ENCODE results near the gene ELMO1. TPM values are rescaled to one million over a fixed set of nuclear protein-coding genes. Genes with fewer than 3 reads are reported as not detected.

Gene ELMO1
- total RNA-seq, 1 experiment from 2014 or later: 1.1 TPM

- DNase-seq (ENCODE audit: low read depth, low spot score) (no peak), ATAC-seq (no peak)
- intact Hi-C loops (cut with micrococcal nuclease): no loop called here
- no peaks in the 10 kb centered on the region for H3K79me2 ChIP-seq (ENCODE audit: insufficient read depth, low read length)
- ChIA-PET CTCF (no interaction called here), RAD21 (ENCODE audit: low non-redundant PET in 1 of 2, low total read pairs in 2 of 2, uncharacterized antibody in 2 of 2, unreplicated experiment in 2 of 2) (no interaction called here), POLR2A (no interaction called here)
- H3K4me2 ChIP-seq (ENCODE audit: low read length): no peak overlapping the region
- no peaks in the 10 kb centered on the region for H3K9me3 ChIP-seq (ENCODE audit: control insufficient read depth in 1 of 2, insufficient read depth in 1 of 2, low read depth in 1 of 2, low read length in 2 of 2)
- no peak overlapping the region for H2AFZ ChIP-seq (ENCODE audit: low read depth, low read length, poor library complexity, severe bottlenecking)
- TF ChIP-seq POLR2A (IDR thresholded peaks at IDR 0.05; ENCODE audit: borderline replicate concordance, extremely low read depth, insufficient read depth, insufficient read length): no peak
- TF ChIP-seq, protein P1, sequence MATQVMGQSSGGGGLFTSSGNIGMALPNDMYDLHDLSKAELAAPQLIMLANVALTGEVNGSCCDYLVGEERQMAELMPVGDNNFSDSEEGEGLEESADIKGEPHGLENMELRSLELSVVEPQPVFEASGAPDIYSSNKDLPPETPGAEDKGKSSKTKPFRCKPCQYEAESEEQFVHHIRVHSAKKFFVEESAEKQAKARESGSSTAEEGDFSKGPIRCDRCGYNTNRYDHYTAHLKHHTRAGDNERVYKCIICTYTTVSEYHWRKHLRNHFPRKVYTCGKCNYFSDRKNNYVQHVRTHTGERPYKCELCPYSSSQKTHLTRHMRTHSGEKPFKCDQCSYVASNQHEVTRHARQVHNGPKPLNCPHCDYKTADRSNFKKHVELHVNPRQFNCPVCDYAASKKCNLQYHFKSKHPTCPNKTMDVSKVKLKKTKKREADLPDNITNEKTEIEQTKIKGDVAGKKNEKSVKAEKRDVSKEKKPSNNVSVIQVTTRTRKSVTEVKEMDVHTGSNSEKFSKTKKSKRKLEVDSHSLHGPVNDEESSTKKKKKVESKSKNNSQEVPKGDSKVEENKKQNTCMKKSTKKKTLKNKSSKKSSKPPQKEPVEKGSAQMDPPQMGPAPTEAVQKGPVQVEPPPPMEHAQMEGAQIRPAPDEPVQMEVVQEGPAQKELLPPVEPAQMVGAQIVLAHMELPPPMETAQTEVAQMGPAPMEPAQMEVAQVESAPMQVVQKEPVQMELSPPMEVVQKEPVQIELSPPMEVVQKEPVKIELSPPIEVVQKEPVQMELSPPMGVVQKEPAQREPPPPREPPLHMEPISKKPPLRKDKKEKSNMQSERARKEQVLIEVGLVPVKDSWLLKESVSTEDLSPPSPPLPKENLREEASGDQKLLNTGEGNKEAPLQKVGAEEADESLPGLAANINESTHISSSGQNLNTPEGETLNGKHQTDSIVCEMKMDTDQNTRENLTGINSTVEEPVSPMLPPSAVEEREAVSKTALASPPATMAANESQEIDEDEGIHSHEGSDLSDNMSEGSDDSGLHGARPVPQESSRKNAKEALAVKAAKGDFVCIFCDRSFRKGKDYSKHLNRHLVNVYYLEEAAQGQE (IDR thresholded peaks at IDR 0.05; ENCODE audit: low read depth): no peak
- no peak overlapping the region for H3K27ac ChIP-seq (ENCODE audit: low read depth, low read length)
- no TSS peak for BruUV-seq (replicated peaks)
- no peaks in the 10 kb centered on the region for H3K36me3 ChIP-seq (ENCODE audit: control insufficient read depth in 1 of 2, insufficient read depth in 2 of 2, low read length in 2 of 2)
- H3K9me2 ChIP-seq (ENCODE audit: insufficient read depth): no peaks in the 10 kb centered on the region
- H3K4me3 ChIP-seq (replicated peaks in 1 of 2; ENCODE audit: low read depth in 1 of 2, low read length in 2 of 2): no peak overlapping the region
- H4K20me1 ChIP-seq (ENCODE audit: insufficient read depth): no peaks in the 10 kb centered on the region
- no peaks in the 10 kb centered on the region for H3K4me1 ChIP-seq (ENCODE audit: control insufficient read depth in 1 of 2, insufficient read depth in 2 of 2, low read length in 2 of 2)
- no peak overlapping the region for H3K9ac ChIP-seq (ENCODE audit: low read length)
- no peaks in the 10 kb centered on the region for H3K27me3 ChIP-seq (ENCODE audit: insufficient read depth, low read length)
Observed at GRCh38 chr7:37048674-37049073, 400.0 kb downstream of the ELMO1 start.

DNA sequence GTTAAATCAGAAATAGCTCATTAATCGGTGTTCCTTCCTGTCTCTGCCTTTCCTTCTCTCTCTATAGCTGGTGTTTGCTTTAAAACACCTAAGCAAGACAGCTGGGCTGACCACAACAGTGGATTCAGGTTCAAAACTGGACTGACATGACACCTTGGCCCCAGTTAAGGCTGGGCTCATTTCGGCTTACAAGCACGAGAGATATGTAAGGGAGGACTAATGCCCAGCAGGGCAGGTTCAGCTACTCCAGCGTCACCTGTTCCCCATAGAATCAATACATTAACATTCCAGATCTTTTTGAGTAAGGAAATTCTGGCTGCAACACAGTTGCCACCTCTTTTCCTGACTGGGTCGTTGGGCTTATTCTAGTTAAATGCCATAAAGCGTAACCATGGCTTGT is 401.4 kb downstream of the ELMO1 start:
- no peaks in the 10 kb centered on the region for H3K79me2 ChIP-seq (ENCODE audit: insufficient read depth, low read length)
- no peaks in the 10 kb centered on the region for H4K20me1 ChIP-seq (ENCODE audit: insufficient read depth)
- ChIA-PET POLR2A (no interaction called here), CTCF (no interaction called here), RAD21 (ENCODE audit: low non-redundant PET in 1 of 2, low total read pairs in 2 of 2, uncharacterized antibody in 2 of 2, unreplicated experiment in 2 of 2) (no interaction called here)
- intact Hi-C loops (cut with micrococcal nuclease): no loop called here
- ATAC-seq: no peak
- TF ChIP-seq, protein P1 (IDR thresholded peaks at IDR 0.05; ENCODE audit: low read depth): no peak
- TF ChIP-seq SIN3A (IDR thresholded peaks at IDR 0.05; ENCODE audit: low read depth) (no peak), EGR1 (IDR thresholded peaks at IDR 0.05; ENCODE audit: low read depth) (no peak), CBX3 (IDR thresholded peaks at IDR 0.05; ENCODE audit: low read depth) (no peak), POLR2A (IDR thresholded peaks at IDR 0.05; ENCODE audit: borderline replicate concordance, extremely low read depth, insufficient read depth, insufficient read length) (no peak), ZFX (IDR thresholded peaks at IDR 0.05) (no peak)
- TF ChIP-seq, protein P2, sequence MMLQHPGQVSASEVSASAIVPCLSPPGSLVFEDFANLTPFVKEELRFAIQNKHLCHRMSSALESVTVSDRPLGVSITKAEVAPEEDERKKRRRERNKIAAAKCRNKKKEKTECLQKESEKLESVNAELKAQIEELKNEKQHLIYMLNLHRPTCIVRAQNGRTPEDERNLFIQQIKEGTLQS (IDR thresholded peaks at IDR 0.05): no peak
- H3K4me3 ChIP-seq (replicated peaks in 1 of 2; ENCODE audit: low read depth in 1 of 2, low read length in 2 of 2): no peak overlapping the region
- no peaks in the 10 kb centered on the region for H3K4me1 ChIP-seq (ENCODE audit: control insufficient read depth in 1 of 2, insufficient read depth in 2 of 2, low read length in 2 of 2)
- H3K27ac ChIP-seq (ENCODE audit: low read depth, low read length): no peak overlapping the region
- no peaks in the 10 kb centered on the region for H3K27me3 ChIP-seq (ENCODE audit: insufficient read depth, low read length)
- DNase-seq (ENCODE audit: low read depth, low spot score): no peak
- no peak overlapping the region for H3K4me2 ChIP-seq (ENCODE audit: low read length)
- no TSS peak for BruUV-seq (replicated peaks)
- H3K9ac ChIP-seq (ENCODE audit: low read length): no peak overlapping the region
- no peaks in the 10 kb centered on the region for H3K9me2 ChIP-seq (ENCODE audit: insufficient read depth)
- H3K36me3 ChIP-seq (ENCODE audit: control insufficient read depth in 1 of 2, insufficient read depth in 2 of 2, low read length in 2 of 2): no peaks in the 10 kb centered on the region
- no peaks in the 10 kb centered on the region for H3K9me3 ChIP-seq (ENCODE audit: control insufficient read depth in 1 of 2, insufficient read depth in 1 of 2, low read depth in 1 of 2, low read length in 2 of 2)
- no peak overlapping the region for H2AFZ ChIP-seq (ENCODE audit: low read depth, low read length, poor library complexity, severe bottlenecking)
